NCI-H2171 (cell line): ENCODE results near the gene ADPRHL1.
A peak's percentile ranks its signal among the peaks of the same experiment; 100 is the strongest.

ENCODE experiments used
- DNase-seq: peaks from one replicate; lab custom pipeline; 2025; lab: John Stamatoyannopoulos, UW

Gene ADPRHL1

DNA sequence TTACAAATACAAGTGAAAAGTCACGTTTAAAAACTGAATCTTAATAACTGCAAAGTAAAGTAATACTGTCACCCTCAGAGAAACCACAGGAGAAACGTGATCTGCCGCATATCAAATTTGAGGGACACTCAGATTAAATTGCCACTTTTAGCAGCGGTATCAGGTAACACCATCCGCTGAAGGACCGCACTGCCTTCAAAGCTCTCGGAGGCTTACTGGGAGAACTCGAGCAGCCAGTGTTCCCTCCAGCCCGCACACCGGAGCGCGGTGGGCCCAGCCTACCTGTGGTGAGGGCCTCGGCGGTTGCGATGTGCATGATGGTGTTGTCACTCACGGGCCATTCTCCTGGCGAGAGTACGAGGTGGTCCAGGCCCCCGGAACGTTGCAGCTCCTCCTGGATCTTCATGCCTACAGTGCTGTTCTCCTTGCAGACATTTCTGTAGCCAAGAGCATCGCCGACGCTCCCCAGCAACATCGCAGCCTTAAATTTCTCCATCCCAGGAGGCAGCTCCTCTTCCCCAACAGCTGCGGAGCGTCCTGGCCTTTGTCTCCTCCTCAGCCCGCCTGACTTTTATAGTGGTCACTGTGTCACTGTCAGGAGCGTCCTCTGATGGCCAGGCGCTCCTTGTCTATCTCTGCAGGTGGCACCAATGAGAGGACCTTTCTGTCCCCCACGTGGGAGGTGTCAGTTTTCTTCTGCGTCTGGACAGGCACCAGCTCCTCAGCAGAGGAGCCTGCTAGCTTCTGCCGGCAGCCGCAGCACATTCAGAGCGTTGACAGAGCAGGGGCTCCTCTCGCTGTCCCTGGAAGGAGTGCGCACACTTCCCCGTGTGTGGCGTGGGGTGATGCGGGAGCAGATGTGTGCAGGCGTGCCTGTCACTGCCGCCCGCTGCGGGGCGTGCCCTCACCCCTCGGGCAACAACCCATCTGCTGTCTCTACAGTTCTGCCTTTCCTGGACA is at the start of gene ADPRHL1:
Gene ADPRHL1 (minus strand): TSS at position 547 of the 960 bp plus-strand sequence. CDS start 51 bp downstream, at position 496.
- DNase-seq = peak; percentile 26

- DNase-seq = no peak
Measured at GRCh38 chr13:113502686-113503085, 49.4 kb upstream of the ADPRHL1 start.

DNA sequence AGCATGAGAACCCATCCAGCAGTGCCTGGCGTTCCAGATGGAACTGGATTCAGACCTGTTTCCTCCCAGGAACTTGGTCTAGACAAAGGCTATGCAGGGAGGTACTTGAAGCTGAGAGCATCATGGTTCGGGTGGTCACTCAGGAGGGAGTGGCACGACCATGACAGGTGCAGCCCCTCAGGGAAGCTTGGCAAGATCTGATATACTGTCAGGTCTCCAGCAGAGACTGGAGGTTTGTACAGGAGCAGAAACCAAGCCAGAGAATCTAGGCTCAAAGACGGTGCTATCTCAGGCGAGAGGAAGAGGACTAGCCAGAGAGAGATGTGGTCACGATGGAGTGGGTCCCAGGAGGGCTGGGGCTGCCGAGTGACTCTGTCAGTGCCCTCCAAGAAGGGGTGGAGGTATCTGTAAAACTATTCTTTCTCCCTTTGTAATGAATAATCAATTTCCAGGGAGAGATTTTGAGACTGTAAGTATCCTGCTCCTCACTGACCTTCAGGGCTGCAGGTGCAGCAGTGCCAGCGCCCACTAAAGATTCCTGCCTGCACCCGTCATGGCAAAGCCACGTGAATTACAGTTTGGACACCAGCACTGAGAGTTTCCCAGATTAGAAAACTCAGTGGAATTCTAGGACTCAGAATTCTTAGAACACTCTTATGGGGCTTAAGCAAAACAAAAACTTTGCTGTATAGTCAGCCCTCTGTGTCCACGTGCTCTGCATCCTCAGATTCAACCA is 47.4 kb upstream of the ADPRHL1 start:
- DNase-seq = no peak

DNA sequence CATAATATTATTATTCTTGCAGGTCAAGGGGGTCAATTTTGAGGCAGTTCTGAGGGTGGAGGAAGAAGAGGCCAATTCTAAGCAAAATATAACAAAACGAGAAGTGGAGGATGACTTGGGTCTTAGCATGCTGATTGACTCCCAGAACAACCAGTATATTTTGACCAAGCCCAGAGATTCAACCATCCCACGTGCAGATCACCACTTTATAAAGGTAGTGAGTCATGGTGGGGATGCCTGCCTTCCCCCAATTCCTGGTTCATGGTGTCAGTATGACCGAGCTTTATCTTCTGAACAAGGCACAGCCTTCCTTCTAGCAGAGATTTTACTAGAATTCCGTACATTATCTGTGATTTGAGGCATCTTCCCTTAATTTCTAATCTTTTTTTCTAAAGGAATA is 46.6 kb upstream of the ADPRHL1 start:
- DNase-seq = no peak

- DNase-seq = no peak
Measured at GRCh38 chr13:113498905-113499304, 45.6 kb upstream of the ADPRHL1 start.

GRCh38 chr13:113497217-113497616 is 43.9 kb upstream of the ADPRHL1 start:
- DNase-seq = no peak

- DNase-seq = no peak
Measured at GRCh38 chr13:113495494-113496210, 42.4 kb upstream of the ADPRHL1 start.

DNA sequence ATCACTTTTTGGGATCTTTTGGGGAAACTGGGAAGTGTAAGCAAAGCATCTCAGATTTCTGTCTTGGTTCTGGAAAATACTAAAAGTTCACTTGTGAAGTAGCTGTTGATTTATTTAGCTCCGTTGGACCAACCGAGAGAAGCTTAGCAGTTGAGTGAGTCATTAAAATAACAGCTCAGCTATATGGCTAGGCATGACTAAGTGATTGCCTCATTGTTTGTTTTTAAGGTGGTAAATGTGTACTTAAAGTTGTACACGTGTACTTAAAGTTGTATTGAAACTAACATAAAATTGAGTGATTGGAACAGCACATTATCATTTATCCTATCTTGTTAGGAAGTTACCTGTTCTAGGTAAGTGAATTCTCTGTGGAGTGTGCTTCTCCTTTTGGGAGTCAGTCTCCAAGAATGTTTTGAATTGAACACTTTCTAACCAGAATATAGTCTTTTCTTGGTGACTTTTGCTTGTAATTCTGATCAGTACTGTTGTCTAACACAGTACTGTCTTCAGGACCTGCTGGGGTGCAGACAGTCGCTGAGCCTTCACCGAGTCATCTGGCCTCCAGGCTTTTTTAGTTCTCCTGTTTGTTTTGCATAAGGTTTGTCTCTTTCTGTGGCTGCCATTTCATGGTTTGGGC is 40.1 kb upstream of the ADPRHL1 start:
- DNase-seq = no peak

- no peak for DNase-seq
Measured at GRCh38 chr13:113491982-113492381, 38.7 kb upstream of the ADPRHL1 start.

DNA sequence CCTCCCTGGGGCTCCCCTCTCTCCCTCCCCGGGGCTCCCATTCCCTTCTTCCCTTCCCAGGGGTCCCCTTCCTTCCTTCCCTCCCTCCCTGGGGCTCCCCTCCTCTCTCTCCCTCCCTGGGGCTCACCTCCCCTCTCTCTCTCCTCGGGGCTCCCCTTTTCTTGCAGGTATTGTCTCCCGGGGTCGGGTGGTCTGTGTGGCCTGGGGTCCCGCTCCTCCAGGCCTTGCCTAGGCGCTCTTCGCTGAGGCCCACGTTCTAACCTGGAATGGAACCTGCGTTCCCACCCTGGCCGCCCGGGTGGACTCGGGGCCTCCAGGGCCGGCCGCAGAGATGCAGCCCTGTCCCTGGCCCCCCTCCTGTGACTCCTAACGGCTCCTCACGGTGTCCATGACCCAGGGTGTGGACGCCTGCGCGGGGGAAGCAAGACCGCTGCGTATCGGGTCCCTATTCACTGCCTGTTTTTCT is 38.2 kb upstream of the ADPRHL1 start:
- DNase-seq = no peak

DNA sequence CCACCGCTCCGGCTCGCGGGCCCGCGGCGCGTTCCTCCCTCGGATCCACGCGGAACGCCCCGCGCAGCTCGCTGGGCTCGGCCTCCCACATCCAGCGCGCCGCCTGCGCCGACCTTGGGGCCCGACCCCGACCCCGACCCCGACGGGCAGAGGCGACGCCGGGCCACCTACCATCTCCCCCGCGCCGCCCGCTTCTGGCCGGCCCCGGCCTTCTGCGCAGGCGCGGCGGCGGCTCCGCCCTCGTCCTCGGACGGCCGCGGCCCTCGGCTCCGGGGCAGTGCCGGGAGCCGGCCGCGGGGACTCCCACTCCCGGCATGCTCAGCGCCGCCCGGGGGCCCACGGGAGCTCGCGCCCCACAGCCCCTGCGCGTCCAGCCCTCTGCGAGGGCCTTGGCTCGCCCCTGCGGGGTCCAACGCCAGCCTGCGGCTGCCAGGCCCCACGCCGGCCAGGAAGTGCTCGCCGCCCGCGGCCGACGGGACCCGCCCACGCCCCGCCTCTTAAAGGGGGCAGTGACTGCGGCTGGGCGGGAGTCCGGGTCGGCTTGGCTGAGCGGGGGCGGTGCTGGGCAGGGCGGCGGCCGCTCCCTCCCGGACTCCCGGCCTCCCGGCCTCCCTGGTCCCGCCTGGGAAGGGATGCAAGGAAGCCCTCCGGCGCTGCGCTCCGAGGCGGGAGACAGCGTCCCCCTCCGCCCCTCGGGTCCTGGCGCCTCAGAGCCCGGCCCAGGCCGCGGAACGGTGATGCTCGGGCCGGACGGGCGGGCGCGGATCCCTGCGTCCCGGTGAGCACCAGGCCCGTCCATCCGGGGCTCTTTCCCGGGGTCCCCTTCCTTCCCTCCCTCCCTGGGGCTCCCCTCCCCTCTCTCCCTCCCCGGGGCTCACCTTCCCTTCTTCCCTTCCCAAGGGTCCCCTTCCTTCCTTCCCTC is 37.5 kb upstream of the ADPRHL1 start, which contains the start of gene DCUN1D2:
Gene DCUN1D2 (minus strand): TSS at position 216 of the 922 bp plus-strand sequence. CDS start 42 bp downstream, at position 174.
- DNase-seq = peak; percentile 83

GRCh38 chr13:113489549-113490495 is 36.5 kb upstream of the ADPRHL1 start:
- DNase-seq = peak; percentile 13

GRCh38 chr13:113489171-113489548 is 35.9 kb upstream of the ADPRHL1 start:
- no peak for DNase-seq

GRCh38 chr13:113488283-113488682 is 35.0 kb upstream of the ADPRHL1 start:
- no peak for DNase-seq

- DNase-seq = no peak
Measured at GRCh38 chr13:113486698-113487097, 33.4 kb upstream of the ADPRHL1 start.

- no peak for DNase-seq
Measured at GRCh38 chr13:113485545-113485944, 32.3 kb upstream of the ADPRHL1 start.

GRCh38 chr13:113483504-113484293 is 30.4 kb upstream of the ADPRHL1 start:
- DNase-seq = no peak

- no peak for DNase-seq
Measured at GRCh38 chr13:113483081-113483480, 29.8 kb upstream of the ADPRHL1 start.
